Ramos (cell line): ENCODE data around the gene CAPZA1.

Experiments
- in situ Hi-C: fragments of 300-500 bp; cut with MboI; formaldehyde crosslinking; loops from one replicate; pipeline ENCODE4 v1.14.3; 2022; ENCODE audit warnings: low sequenced_read_pairs; ENCODE audit not compliant: unreplicated experiment

CAPZA1 gene

GRCh38 chr1:112698366-112699310, 79.0 kb downstream of the CAPZA1 start:
- in situ Hi-C loops = no loop called here

- in situ Hi-C loops = no loop called here
These were observed 80.0 kb downstream of the CAPZA1 start for GRCh38 chr1:112699425-112700144.

GRCh38 chr1:112700290-112701226, 80.9 kb downstream of the CAPZA1 start:
- in situ Hi-C loops = no loop called here

GRCh38 chr1:112701227-112702066, 81.8 kb downstream of the CAPZA1 start:
- in situ Hi-C loops = no loop called here

- in situ Hi-C loops = no loop called here
These were observed 82.4 kb downstream of the CAPZA1 start for GRCh38 chr1:112702067-112702395.

- in situ Hi-C loops = no loop called here
These were observed 83.0 kb downstream of the CAPZA1 start for GRCh38 chr1:112702420-112703261.

- in situ Hi-C loops = no loop called here
These were observed 84.1 kb downstream of the CAPZA1 start for GRCh38 chr1:112703706-112704105.

GRCh38 chr1:112704391-112704933, 84.8 kb downstream of the CAPZA1 start:
- in situ Hi-C loops = no loop called here

- in situ Hi-C loops = loop anchor here (5.0 kb wide), 1 partner anchor 313 kb away; no protein-coding TSS in a partner anchor
These were observed 85.4 kb downstream of the CAPZA1 start for GRCh38 chr1:112704934-112705627.

- in situ Hi-C loops = loop anchor here (5.0 kb wide), 1 partner anchor 314 kb away; no protein-coding TSS in a partner anchor
These were observed 87.0 kb downstream of the CAPZA1 start, which contains the start of gene RHOC for GRCh38 chr1:112706505-112707220. Gene RHOC, minus strand, starts transcription at chr1:112707127. Its CDS starts 3,328 bp downstream, at chr1:112703799.

GRCh38 chr1:112707221-112708001, 87.8 kb downstream of the CAPZA1 start:
- in situ Hi-C loops = loop anchor here (5.0 kb wide), 1 partner anchor 315 kb away; no protein-coding TSS in a partner anchor

- in situ Hi-C loops = loop anchor here (5.0 kb wide), 1 partner anchor 316 kb away; no protein-coding TSS in a partner anchor
These were observed 88.4 kb downstream of the CAPZA1 start for GRCh38 chr1:112708002-112708448.

GRCh38 chr1:112708489-112708888, 88.9 kb downstream of the CAPZA1 start:
- in situ Hi-C loops = loop anchor here (5.0 kb wide), 1 partner anchor 316 kb away; no protein-coding TSS in a partner anchor

- in situ Hi-C loops = loop anchor here (10.0 kb wide), 1 partner anchor 325 kb away; no protein-coding TSS in a partner anchor
These were observed 90.5 kb downstream of the CAPZA1 start for GRCh38 chr1:112710159-112710558.

- in situ Hi-C loops = loop anchor here (10.0 kb wide), 1 partner anchor 324 kb away; no protein-coding TSS in a partner anchor
These were observed 91.0 kb downstream of the CAPZA1 start for GRCh38 chr1:112710586-112710985.
